ENCODE data around the gene VAX1.
A peak's percentile ranks its signal among the peaks of the same experiment; 100 is the strongest.

VAX1 gene

GRCh38 chr10:117137031-117137910 lies 799 bp downstream of the VAX1 start:
- Mint-ChIP-seq H3K9me3 (no peaks in the 10 kb centered on the region), H3K27me3 (peaks cover 79% of the 10 kb centered on the region), H3K36me3 (ENCODE audit: insufficient read depth) (peaks cover 1% of the 10 kb centered on the region), H3K27ac (ENCODE audit: low read depth) (no peak overlapping the region), H3K4me1 (peaks cover 23% of the 10 kb centered on the region), H3K4me3 (no peak overlapping the region)
- no peak for ATAC-seq (replicated peaks; ENCODE audit: extremely low read depth, poor library complexity, severe bottlenecking)
- no peak for DNase-seq (ENCODE audit: low spot score in 2 of 2)

DNA sequence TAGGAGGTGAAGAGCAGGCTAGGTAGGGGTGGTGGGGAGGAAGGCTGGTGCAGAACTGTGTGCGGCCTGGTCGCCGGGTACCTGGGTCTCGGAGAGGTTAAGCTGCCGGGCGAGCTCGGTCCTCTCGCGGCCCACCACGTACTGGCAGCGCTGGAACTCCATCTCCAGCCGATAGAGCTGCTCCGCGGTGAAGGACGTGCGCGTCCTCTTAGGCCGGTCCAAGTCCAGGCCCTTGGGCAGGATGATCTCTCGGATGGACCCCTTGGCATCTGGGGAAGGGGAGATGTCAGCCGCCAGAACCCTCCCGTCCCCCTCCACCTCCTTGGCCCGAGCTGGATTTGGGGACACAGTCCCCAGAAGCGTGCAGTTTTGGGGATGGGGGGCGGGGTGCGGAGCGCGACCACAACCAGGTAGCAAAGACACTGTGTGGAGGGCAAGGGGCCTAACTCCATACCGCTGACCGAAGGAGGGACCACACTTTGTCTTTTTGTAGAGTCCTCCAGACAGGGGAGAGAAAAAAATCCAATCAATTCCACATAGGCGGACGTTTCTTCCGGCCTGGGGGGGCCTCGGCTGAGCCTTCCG lies 1.6 kb downstream of the VAX1 start:
- Mint-ChIP-seq H3K4me3 (no peak overlapping the region), H3K27me3 (peaks cover 79% of the 10 kb centered on the region), H3K36me3 (ENCODE audit: insufficient read depth) (no peaks in the 10 kb centered on the region), H3K27ac (ENCODE audit: low read depth) (no peak overlapping the region), H3K9me3 (no peaks in the 10 kb centered on the region), H3K4me1 (peaks cover 30% of the 10 kb centered on the region)
- DNase-seq (ENCODE audit: low spot score in 2 of 2) = no peak
- no peak for ATAC-seq (replicated peaks; ENCODE audit: extremely low read depth, poor library complexity, severe bottlenecking)

GRCh38 chr10:117135480-117136140 lies 2.5 kb downstream of the VAX1 start:
- H3K36me3 Mint-ChIP-seq (ENCODE audit: insufficient read depth) = no peaks in the 10 kb centered on the region
- ATAC-seq (replicated peaks; ENCODE audit: extremely low read depth, poor library complexity, severe bottlenecking) (no peak), DNase-seq (ENCODE audit: low spot score in 2 of 2) (no peak)
- no peak overlapping the region for H3K27ac Mint-ChIP-seq (ENCODE audit: low read depth)
- no peaks in the 10 kb centered on the region for H3K9me3 Mint-ChIP-seq
- H3K4me1 Mint-ChIP-seq = peaks cover 30% of the 10 kb centered on the region
- H3K27me3 Mint-ChIP-seq = peaks cover 83% of the 10 kb centered on the region
- H3K4me3 Mint-ChIP-seq = no peak overlapping the region

DNA sequence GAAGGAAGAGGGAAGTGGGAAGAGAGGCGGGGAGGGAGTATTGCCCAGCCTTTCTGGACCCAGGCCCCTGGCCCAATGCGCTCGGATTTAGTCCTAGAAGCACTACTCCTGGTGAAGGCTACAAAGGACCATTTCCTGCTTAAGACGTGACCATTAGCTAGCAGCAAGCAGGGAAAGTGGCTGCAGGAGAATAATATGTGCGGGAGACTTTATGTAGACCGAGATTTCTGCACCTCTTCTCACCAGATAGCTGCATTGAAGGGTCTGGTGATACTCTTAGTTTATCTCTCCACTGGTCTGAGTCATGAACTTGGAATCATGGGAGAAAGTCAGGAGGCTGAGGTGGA lies 3.1 kb downstream of the VAX1 start:
- Mint-ChIP-seq H3K9me3 (no peaks in the 10 kb centered on the region), H3K27ac (ENCODE audit: low read depth) (no peak overlapping the region), H3K27me3 (peaks cover 89% of the 10 kb centered on the region), H3K4me3 (no peak overlapping the region), H3K4me1 (peaks cover 30% of the 10 kb centered on the region), H3K36me3 (ENCODE audit: insufficient read depth) (no peaks in the 10 kb centered on the region)
- DNase-seq (ENCODE audit: low spot score in 2 of 2) = no peak
- no peak for ATAC-seq (replicated peaks; ENCODE audit: extremely low read depth, poor library complexity, severe bottlenecking)

GRCh38 chr10:117134306-117135025 lies 3.6 kb downstream of the VAX1 start:
- DNase-seq (ENCODE audit: low spot score in 2 of 2) = no peak
- Mint-ChIP-seq H3K27me3 (peaks cover 93% of the 10 kb centered on the region), H3K9me3 (no peaks in the 10 kb centered on the region), H3K27ac (ENCODE audit: low read depth) (no peak overlapping the region), H3K4me3 (no peak overlapping the region), H3K4me1 (peaks cover 30% of the 10 kb centered on the region), H3K36me3 (ENCODE audit: insufficient read depth) (no peaks in the 10 kb centered on the region)
- no peak for ATAC-seq (replicated peaks; ENCODE audit: extremely low read depth, poor library complexity, severe bottlenecking)

GRCh38 chr10:117134056-117134305 lies 4.1 kb downstream of the VAX1 start:
- peaks cover 93% of the 10 kb centered on the region for H3K27me3 Mint-ChIP-seq
- H3K4me1 Mint-ChIP-seq = peaks cover 30% of the 10 kb centered on the region
- no peaks in the 10 kb centered on the region for H3K36me3 Mint-ChIP-seq (ENCODE audit: insufficient read depth)
- H3K27ac Mint-ChIP-seq (ENCODE audit: low read depth) = no peak overlapping the region
- ATAC-seq (replicated peaks; ENCODE audit: extremely low read depth, poor library complexity, severe bottlenecking) = no peak
- no peaks in the 10 kb centered on the region for H3K9me3 Mint-ChIP-seq
- no peak for DNase-seq (ENCODE audit: low spot score in 2 of 2)
- H3K4me3 Mint-ChIP-seq = peak overlapping the region; percentile 49

GRCh38 chr10:117133273-117134055 lies 4.6 kb downstream of the VAX1 start:
- Mint-ChIP-seq H3K4me3 (peak overlapping the region; percentile 49), H3K9me3 (no peaks in the 10 kb centered on the region), H3K4me1 (peaks cover 30% of the 10 kb centered on the region), H3K27ac (ENCODE audit: low read depth) (no peak overlapping the region), H3K27me3 (peaks cover 93% of the 10 kb centered on the region), H3K36me3 (ENCODE audit: insufficient read depth) (no peaks in the 10 kb centered on the region)
- DNase-seq (ENCODE audit: low spot score in 2 of 2) (no peak), ATAC-seq (replicated peaks; ENCODE audit: extremely low read depth, poor library complexity, severe bottlenecking) (no peak)

GRCh38 chr10:117132751-117133231 lies 5.3 kb downstream of the VAX1 start:
- Mint-ChIP-seq H3K36me3 (ENCODE audit: insufficient read depth) (no peaks in the 10 kb centered on the region), H3K4me1 (peaks cover 30% of the 10 kb centered on the region), H3K27ac (ENCODE audit: low read depth) (no peak overlapping the region), H3K9me3 (no peaks in the 10 kb centered on the region), H3K27me3 (peaks cover 90% of the 10 kb centered on the region), H3K4me3 (no peak overlapping the region)
- ATAC-seq (replicated peaks; ENCODE audit: extremely low read depth, poor library complexity, severe bottlenecking) (no peak), DNase-seq (ENCODE audit: low spot score in 2 of 2) (no peak)

DNA sequence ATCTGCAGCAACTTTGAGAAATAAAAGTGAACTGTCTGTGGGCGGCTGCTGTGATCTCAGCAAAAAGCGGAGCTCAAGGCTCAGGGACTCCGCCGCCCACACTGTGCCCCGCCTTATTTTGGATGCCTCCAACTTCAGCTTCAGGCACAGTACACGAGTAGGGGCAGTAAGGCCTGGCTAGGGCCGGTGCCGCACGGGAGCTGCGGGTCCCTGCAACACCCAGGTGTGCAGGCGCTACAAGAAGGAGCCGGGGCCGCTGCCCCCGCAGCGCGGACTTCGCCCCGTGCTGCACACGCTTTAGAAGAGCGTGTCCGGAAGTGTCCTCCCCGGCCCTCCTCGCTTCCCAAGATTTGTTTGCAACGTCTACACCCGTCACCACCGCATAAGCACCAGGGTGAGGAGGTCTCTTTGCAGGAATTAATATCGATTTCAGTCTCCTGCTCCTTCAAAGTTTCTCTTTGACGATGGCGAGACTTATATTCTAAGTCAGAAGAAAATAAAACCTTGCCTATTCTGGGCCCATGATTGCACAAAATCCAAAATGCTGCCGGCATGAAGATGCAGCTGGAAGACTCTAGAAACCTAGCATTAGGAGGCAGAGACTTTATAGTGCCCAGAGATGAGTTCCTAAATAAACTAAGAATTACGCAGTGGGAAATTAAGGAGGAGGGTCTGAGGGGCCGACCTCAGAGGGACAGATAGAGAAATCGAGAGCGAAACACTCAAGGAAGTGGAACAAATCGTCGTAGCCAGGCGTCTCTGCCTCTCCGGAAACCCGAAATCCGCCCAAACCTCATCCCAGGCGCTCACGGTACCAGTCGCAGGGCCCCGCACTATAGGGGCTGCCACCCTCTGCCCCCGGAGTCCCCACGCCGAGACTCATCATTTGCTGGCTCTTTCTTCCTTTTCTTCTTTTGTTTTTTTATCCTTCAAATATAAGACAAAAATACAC lies 6.4 kb downstream of the VAX1 start:
- Mint-ChIP-seq H3K27me3 (peaks cover 96% of the 10 kb centered on the region), H3K27ac (ENCODE audit: low read depth) (no peak overlapping the region), H3K9me3 (no peaks in the 10 kb centered on the region), H3K4me3 (peak overlapping the region; percentile 33), H3K36me3 (ENCODE audit: insufficient read depth) (no peaks in the 10 kb centered on the region), H3K4me1 (peaks cover 30% of the 10 kb centered on the region)
- ATAC-seq (replicated peaks; ENCODE audit: extremely low read depth, poor library complexity, severe bottlenecking) (no peak), DNase-seq (ENCODE audit: low spot score in 2 of 2) (no peak)

GRCh38 chr10:117130862-117131375 lies 7.2 kb downstream of the VAX1 start:
- Mint-ChIP-seq H3K4me1 (peaks cover 26% of the 10 kb centered on the region), H3K36me3 (ENCODE audit: insufficient read depth) (no peaks in the 10 kb centered on the region), H3K4me3 (peak overlapping the region; percentile 1), H3K27me3 (peaks cover 92% of the 10 kb centered on the region), H3K27ac (ENCODE audit: low read depth) (no peak overlapping the region), H3K9me3 (no peaks in the 10 kb centered on the region)
- ATAC-seq (replicated peaks; ENCODE audit: extremely low read depth, poor library complexity, severe bottlenecking) (no peak), DNase-seq (ENCODE audit: low spot score in 2 of 2) (no peak)

- Mint-ChIP-seq H3K27ac (ENCODE audit: low read depth) (no peak overlapping the region), H3K27me3 (peaks cover 92% of the 10 kb centered on the region), H3K4me3 (no peak overlapping the region), H3K4me1 (peaks cover 23% of the 10 kb centered on the region), H3K9me3 (no peaks in the 10 kb centered on the region), H3K36me3 (ENCODE audit: insufficient read depth) (no peaks in the 10 kb centered on the region)
- no peak for DNase-seq (ENCODE audit: low spot score in 2 of 2)
- no peak for ATAC-seq (replicated peaks; ENCODE audit: extremely low read depth, poor library complexity, severe bottlenecking)
Measured at GRCh38 chr10:117130346-117130745, 7.7 kb downstream of the VAX1 start.

All from central memory CD8-positive, alpha-beta T cell (primary cell).